Superior temporal gyrus (tissue), 1 donor: ENCODE data around the gene GSTT4.
"Not testable (repeated sequence)": the region's sequence is repeated elsewhere in the genome, so short reads cannot be mapped to it uniquely, and the experiment has no call there.

Experiments
- DNase-seq: peaks from one replicate; pipeline ENCODE4 v3.0.0-alpha.2; 2016; ENCODE audit errors: extremely low spot score

The GSTT4 gene

GRCh38 chr22:23989583-23990244, 15.5 kb downstream of the GSTT4 start:
- not testable (repeated sequence) for DNase-seq

GRCh38 chr22:23986538-23987178, 18.6 kb downstream of the GSTT4 start:
- not testable (repeated sequence) for DNase-seq

GRCh38 chr22:23986089-23986488, 19.2 kb downstream of the GSTT4 start:
- DNase-seq, result not testable (repeated sequence)

GRCh38 chr22:23984430-23984829, 20.8 kb downstream of the GSTT4 start:
- DNase-seq, result no peak

- not testable (repeated sequence) for DNase-seq
Observed at GRCh38 chr22:23980567-23980966, 24.7 kb downstream of the GSTT4 start.

- not testable (repeated sequence) for DNase-seq
Observed at GRCh38 chr22:23979557-23980240, 25.6 kb downstream of the GSTT4 start, which contains the start of gene GSTT2. TSS of gene GSTT2 (plus strand) at chr22:23980134.

- DNase-seq, result not testable (repeated sequence)
Observed at GRCh38 chr22:23977304-23977703, 27.9 kb downstream of the GSTT4 start.

- not testable (repeated sequence) for DNase-seq
Observed at GRCh38 chr22:23974836-23975352, 30.4 kb downstream of the GSTT4 start.

- not testable (repeated sequence) for DNase-seq
Observed at GRCh38 chr22:23974345-23974744, 30.9 kb downstream of the GSTT4 start, which contains the start of gene DDT. TSS of gene DDT (minus strand) at chr22:23974441. CDS start at chr22:23974414, 27 bp downstream.

- DNase-seq, result not testable (repeated sequence)
Observed at GRCh38 chr22:23971927-23972326, 33.3 kb downstream of the GSTT4 start.

GRCh38 chr22:23970816-23971486, 34.3 kb downstream of the GSTT4 start:
- no peak for DNase-seq

- DNase-seq, result no peak
Observed at GRCh38 chr22:23970201-23970641, 35.0 kb downstream of the GSTT4 start.

- no peak for DNase-seq
Observed at GRCh38 chr22:23969071-23969470, 36.2 kb downstream of the GSTT4 start.

- not testable (repeated sequence) for DNase-seq
Observed at GRCh38 chr22:23966568-23966967, 38.7 kb downstream of the GSTT4 start, which contains the start of gene DDTL. TSS of gene DDTL (plus strand) at chr22:23966888. CDS start at chr22:23966915, 27 bp downstream.

GRCh38 chr22:23966094-23966493, 39.2 kb downstream of the GSTT4 start:
- not testable (repeated sequence) for DNase-seq

- not testable (repeated sequence) for DNase-seq
Observed at GRCh38 chr22:23961084-23961771, 44.0 kb downstream of the GSTT4 start, which contains the start of gene GSTT2B. TSS of gene GSTT2B (minus strand) at chr22:23961195. CDS start at chr22:23961131, 64 bp downstream.

GRCh38 chr22:23956301-23956900, 48.9 kb downstream of the GSTT4 start:
- peak; percentile 96 for DNase-seq

GRCh38 chr22:23955886-23956285, 49.4 kb downstream of the GSTT4 start:
- not testable (repeated sequence) for DNase-seq

GRCh38 chr22:23954991-23955305, 50.3 kb downstream of the GSTT4 start:
- not testable (repeated sequence) for DNase-seq

GRCh38 chr22:23954193-23954990, 50.9 kb downstream of the GSTT4 start:
- not testable (repeated sequence) for DNase-seq
